ENCODE results near the gene CLEC11A.

GRCh38 chr19:50724522-50725217, 1.5 kb downstream of the CLEC11A start:
- TF ChIP-seq HDGF (IDR thresholded peaks at IDR 0.05; ENCODE audit: borderline replicate concordance) = no peak
- TF ChIP-seq ZNF384 (IDR thresholded peaks at IDR 0.05) = no peak
- no peak; the same call in 1 of the 2 replicates for TF ChIP-seq TARDBP (IDR thresholded peaks at IDR 0.05)
- TF ChIP-seq FOXK2 (IDR thresholded peaks at IDR 0.05) = no peak
- no peak for TF ChIP-seq SP1 (IDR thresholded peaks at IDR 0.05)
- TF ChIP-seq BHLHE40 (IDR thresholded peaks at IDR 0.05; ENCODE audit: borderline replicate concordance) = no peak
- TF ChIP-seq CTBP1 (IDR thresholded peaks at IDR 0.05; ENCODE audit: borderline replicate concordance) = no peak

Measured in HEK293T (cell line).